HepG2 (cell line): ENCODE data around the gene PLA2G12A. TPM values are rescaled to one million over a fixed set of nuclear protein-coding genes. Genes with fewer than 3 reads are reported as not detected.

Source experiments
- ARHGAP35 ChIP-seq: sonication (generic); formaldehyde crosslinking; IDR thresholded peaks from 2 replicates; pipeline ENCODE4 v1.9.0; 2022; ENCODE audit warnings: mild to moderate bottlenecking, inconsistent platforms, moderate library complexity, missing genetic modification reagents, borderline replicate concordance
- CSRNP2 ChIP-seq: sonication (generic); formaldehyde crosslinking; conservative IDR thresholded peaks from 2 replicates; pipeline ENCODE4 v1.8.0; 2022; ENCODE audit warnings: low read depth, missing genetic modification reagents
- DNMT3B ChIP-seq: conservative IDR thresholded peaks from 2 replicates; pipeline ENCODE4 v1.6.1; 2016; ENCODE audit warnings: missing biosample characterization, control low read depth
- ERF ChIP-seq: IDR thresholded peaks from 2 replicates; pipeline ENCODE4 v1.6.1; 2018; ENCODE audit warnings: missing biosample characterization, missing genetic modification reagents
- HMG20B ChIP-seq: conservative IDR thresholded peaks from 2 replicates; pipeline ENCODE4 v1.6.1; 2016; ENCODE audit warnings: missing genetic modification reagents, missing compliant biosample characterization
- HNF1A ChIP-seq, 2 experiments: sonication (generic) in 1 of 2; formaldehyde crosslinking in 1 of 2; IDR thresholded peaks; 2 replicates each; pipeline versions ENCODE4 v1.4.0 to v1.6.1; 2016 to 2020; ENCODE audit warnings: borderline replicate concordance in 1 of 2, low read depth in 1 of 2, mild to moderate bottlenecking in 1 of 2, missing genetic modification reagents in 1 of 2
- HNRNPUL1 ChIP-seq: fragments of 200-400 bp; formaldehyde crosslinking; IDR thresholded peaks from 2 replicates; pipeline ENCODE4 v1.6.1; 2017; ENCODE audit warnings: low read depth, mild to moderate bottlenecking, low read length, moderate library complexity
- NR2F6 ChIP-seq, 2 experiments: IDR thresholded peaks; 2 replicates each; pipeline ENCODE4 v1.6.1; 2016; ENCODE audit warnings: antibody characterized with exemption in 1 of 2, mild to moderate bottlenecking in 1 of 2
- POLR2AphosphoS2 ChIP-seq: IDR thresholded peaks from 2 replicates; pipeline ENCODE4 v1.6.1; 2011; ENCODE audit warnings: low read depth, low read length, improper control_type of control experiment
- ZNF407 ChIP-seq: sonication (generic); formaldehyde crosslinking; IDR thresholded peaks from one replicate; pipeline ENCODE4 v1.5.1; 2020; ENCODE audit warnings: mild to moderate bottlenecking, missing genetic modification reagents; ENCODE audit errors: not compliant biosample characterization
- ZNF713 ChIP-seq: sonication (generic); formaldehyde crosslinking; IDR thresholded peaks from 2 replicates; pipeline ENCODE4 v1.4.0; 2020; ENCODE audit warnings: mild to moderate bottlenecking, missing genetic modification reagents
- polyA plus RNA-seq, 8 experiments: library from polyadenylated mRNA; depleted of rRNA in 3 of 8; stranded (reverse) in 7 of 8; unstranded in 1 of 8; fragments of >200 nt; fragmentation: Illumina TruSeq in 4 of 8; extraction: Trizol in 4 of 8; gene quantifications; 2 replicates each; pipeline versions ENCODE4 v1.2.1 to v1.2.3, GENCODE V29; 2011 to 2016; ENCODE audit warnings: low read depth in 4 of 8, missing spikeins in 1 of 8, mixed read lengths in 1 of 8; ENCODE audit not compliant: insufficient read depth in 1 of 8
- total RNA-seq, 5 experiments: library from RNA; depleted of rRNA; stranded (reverse); fragments of >200 nt; fragmentation: Illumina TruSeq; extraction: Trizol; gene quantifications; 2 replicates each; pipeline ENCODE4 v1.2.3, GENCODE V29; 2016; ENCODE audit warnings: low read depth in 1 of 5
- TF ChIP-seq, protein P1 (sequence below): sonication (generic); formaldehyde crosslinking; IDR thresholded peaks from 2 replicates; pipeline ENCODE4 v1.9.0; 2021; ENCODE audit warnings: missing genetic modification reagents, borderline replicate concordance

PLA2G12A gene
- total and polyA plus RNA-seq, 2 of the 13 experiments (the other 11 are each of a cell fraction or from before 2014, with no cell fraction given), result 61.2 to 64.0 TPM

- TF ChIP-seq HNF1A (IDR thresholded peaks at IDR 0.05; ENCODE audit: low read depth) (no peak), HNF1A (CRISPR knock-in tag; IDR thresholded peaks at IDR 0.05; ENCODE audit: borderline replicate concordance) (no peak), CSRNP2 (CRISPR knock-in tag) (no peak), POLR2AphosphoS2 (no peak), ERF (CRISPR knock-in tag) (peak; percentile 70; the same call in 1 of the 2 replicates), ZNF713 (CRISPR knock-in tag) (no peak), DNMT3B (no peak), ZNF407 (no peak), ARHGAP35 (CRISPR knock-in tag) (no peak), HMG20B (CRISPR knock-in tag) (no peak), HNRNPUL1 (no peak), NR2F6 (IDR thresholded peaks at IDR 0.05) (no peak), NR2F6 (CRISPR knock-in tag; IDR thresholded peaks at IDR 0.05) (no peak)
- TF ChIP-seq, protein P1, sequence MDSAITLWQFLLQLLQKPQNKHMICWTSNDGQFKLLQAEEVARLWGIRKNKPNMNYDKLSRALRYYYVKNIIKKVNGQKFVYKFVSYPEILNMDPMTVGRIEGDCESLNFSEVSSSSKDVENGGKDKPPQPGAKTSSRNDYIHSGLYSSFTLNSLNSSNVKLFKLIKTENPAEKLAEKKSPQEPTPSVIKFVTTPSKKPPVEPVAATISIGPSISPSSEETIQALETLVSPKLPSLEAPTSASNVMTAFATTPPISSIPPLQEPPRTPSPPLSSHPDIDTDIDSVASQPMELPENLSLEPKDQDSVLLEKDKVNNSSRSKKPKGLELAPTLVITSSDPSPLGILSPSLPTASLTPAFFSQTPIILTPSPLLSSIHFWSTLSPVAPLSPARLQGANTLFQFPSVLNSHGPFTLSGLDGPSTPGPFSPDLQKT, result no peak
These were observed at the start of gene PLA2G12A (continued) for GRCh38 chr4:109729718-109730618.
